Rectal smooth muscle tissue (tissue), 1 donor: ENCODE data around the gene RAPGEFL1.

Experiments
- H3K27ac ChIP-seq: one replicate; pipeline ENCODE4 v1.7.0; 2013; ENCODE audit warnings: low read depth, low read length, inconsistent platforms
- H3K27me3 ChIP-seq: one replicate; pipeline ENCODE4 v1.7.0; 2013; ENCODE audit warnings: low read length; ENCODE audit not compliant: control insufficient read depth, insufficient read depth
- H3K36me3 ChIP-seq: one replicate; pipeline ENCODE4 v1.7.0; 2013; ENCODE audit warnings: low read length; ENCODE audit not compliant: control insufficient read depth, insufficient read depth
- H3K4me1 ChIP-seq: one replicate; pipeline ENCODE4 v1.7.0; 2013; ENCODE audit warnings: low read length; ENCODE audit not compliant: control insufficient read depth, insufficient read depth
- H3K4me3 ChIP-seq: one replicate; pipeline ENCODE4 v1.7.0; 2013; ENCODE audit warnings: low read length
- H3K9ac ChIP-seq: one replicate; pipeline ENCODE4 v1.7.0; 2013; ENCODE audit warnings: low read length

Gene RAPGEFL1

DNA sequence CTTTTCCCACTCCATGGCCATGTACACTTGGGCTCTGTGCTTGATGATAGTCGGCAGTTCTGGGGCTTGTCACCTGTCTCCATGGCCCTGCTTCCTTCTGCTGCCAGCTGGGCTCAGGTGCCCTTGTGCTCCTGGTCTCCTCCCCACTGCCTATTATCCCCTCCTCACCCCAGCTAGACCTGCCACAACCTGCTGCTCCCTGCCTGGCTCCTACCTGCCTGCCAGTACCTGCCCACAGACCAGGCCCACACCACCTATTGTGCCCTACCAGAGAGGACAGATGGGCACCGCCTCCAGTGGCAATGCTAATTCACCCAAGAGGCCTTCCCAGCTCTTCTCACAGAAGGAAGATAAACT, 538 bp upstream of the RAPGEFL1 start:
- H3K9ac ChIP-seq, result no peak overlapping the region
- H3K27ac ChIP-seq, result no peak overlapping the region
- no peaks in the 10 kb centered on the region for H3K27me3 ChIP-seq
- H3K4me1 ChIP-seq, result no peaks in the 10 kb centered on the region
- peaks cover 3% of the 10 kb centered on the region for H3K36me3 ChIP-seq
- no peak overlapping the region for H3K4me3 ChIP-seq

DNA sequence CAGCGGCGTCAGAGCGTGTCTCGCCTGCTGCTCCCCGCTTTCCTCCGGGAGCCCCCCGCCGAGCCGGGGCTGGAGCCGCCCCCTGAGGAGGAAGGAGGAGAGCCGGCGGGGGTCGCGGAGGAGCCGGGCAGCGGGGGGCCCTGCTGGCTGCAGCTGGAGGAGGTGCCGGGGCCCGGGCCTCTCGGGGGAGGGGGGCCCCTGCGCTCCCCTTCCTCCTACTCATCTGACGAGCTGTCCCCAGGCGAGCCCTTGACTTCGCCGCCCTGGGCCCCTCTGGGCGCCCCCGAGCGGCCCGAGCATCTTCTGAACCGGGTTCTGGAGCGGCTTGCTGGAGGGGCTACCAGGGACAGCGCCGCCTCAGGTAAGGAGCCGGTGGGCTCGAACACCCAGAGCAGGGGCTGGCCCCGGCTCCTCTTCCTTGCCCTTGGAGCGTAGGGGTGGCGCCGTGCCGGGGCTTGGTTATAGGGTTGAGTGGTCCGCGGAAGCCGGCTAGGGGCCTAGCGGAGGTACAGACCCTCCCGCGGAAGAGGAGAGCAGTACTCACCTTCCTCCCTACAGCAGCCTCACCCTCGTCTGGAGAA, 841 bp downstream of the RAPGEFL1 start:
- H3K9ac ChIP-seq, result peak overlapping the region; percentile 52
- H3K27ac ChIP-seq, result no peak overlapping the region

DNA sequence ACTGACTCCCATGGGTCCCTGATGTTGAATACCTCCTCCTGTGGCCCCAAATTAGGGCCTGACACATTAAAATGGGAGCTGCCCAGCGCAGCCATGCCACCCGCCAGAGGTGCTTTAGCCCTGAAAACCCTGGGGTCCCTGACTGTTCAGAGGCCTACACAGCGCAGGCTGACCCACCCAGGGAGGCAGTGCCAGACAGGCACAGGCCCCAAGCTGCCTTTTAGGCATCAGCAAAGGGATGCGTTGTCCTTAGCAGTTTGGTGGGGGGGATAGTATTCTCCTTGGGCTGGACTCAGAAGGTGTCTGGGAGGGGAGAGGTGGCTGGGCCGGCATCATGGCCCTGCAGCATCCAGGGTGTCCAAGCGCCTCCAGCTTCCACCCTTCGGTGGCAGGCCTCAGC, 1.4 kb downstream of the RAPGEFL1 start:
- peak overlapping the region; percentile 52 for H3K9ac ChIP-seq

More for the DNA sequence above, 841 bp downstream of the RAPGEFL1 start:
- Histone ChIP-seq H3K4me3 (peak overlapping the region; percentile 62), H3K4me1 (no peaks in the 10 kb centered on the region), H3K27me3 (no peaks in the 10 kb centered on the region), H3K36me3 (no peaks in the 10 kb centered on the region)

DNA sequence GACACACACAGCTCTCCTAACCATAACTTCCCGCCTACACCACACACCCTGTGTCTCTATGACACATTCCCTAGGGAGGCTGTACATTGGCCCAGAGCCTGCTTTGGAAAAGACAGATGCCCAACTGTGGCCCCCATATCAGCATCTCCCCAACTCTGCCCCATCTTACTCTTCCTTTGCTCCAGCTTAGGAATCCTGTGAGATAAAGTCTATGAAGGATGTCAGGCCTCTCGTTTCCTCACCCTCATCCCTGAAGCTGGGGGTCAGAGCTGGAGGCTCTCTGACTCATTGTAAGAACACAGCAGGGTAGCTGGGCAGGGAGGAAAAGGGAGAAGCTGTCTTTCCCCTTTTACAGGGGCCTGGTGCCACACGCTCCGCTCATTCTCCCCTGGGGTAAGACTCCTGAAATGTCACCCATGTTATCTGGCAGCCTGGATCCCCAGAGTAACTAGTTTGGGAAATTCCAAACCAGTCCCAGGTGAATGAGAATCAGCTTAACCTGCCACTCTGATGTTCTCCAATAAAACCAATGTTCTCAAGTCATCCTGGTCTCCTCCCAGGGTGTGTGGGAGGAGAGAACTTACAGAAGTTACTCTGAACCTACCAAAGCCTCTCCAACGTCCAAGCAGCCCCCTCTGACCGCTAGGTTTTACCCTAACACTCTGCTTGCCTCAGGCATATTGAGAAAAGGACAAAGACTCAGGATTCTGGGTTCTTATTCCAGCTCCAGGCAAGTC, 2.8 kb downstream of the RAPGEFL1 start:
- H3K4me3 ChIP-seq, result peak overlapping the region; percentile 17
- peak overlapping the region; percentile 24 for H3K9ac ChIP-seq
- peak overlapping the region; percentile 14 for H3K27ac ChIP-seq
- no peaks in the 10 kb centered on the region for H3K4me1 ChIP-seq
- no peaks in the 10 kb centered on the region for H3K27me3 ChIP-seq
- H3K36me3 ChIP-seq, result no peaks in the 10 kb centered on the region

More for the DNA sequence above, 1.4 kb downstream of the RAPGEFL1 start:
- H3K27me3 ChIP-seq, result no peaks in the 10 kb centered on the region
- H3K27ac ChIP-seq, result no peak overlapping the region
- peak overlapping the region; percentile 62 for H3K4me3 ChIP-seq
- H3K4me1 ChIP-seq, result no peaks in the 10 kb centered on the region
- no peaks in the 10 kb centered on the region for H3K36me3 ChIP-seq

DNA sequence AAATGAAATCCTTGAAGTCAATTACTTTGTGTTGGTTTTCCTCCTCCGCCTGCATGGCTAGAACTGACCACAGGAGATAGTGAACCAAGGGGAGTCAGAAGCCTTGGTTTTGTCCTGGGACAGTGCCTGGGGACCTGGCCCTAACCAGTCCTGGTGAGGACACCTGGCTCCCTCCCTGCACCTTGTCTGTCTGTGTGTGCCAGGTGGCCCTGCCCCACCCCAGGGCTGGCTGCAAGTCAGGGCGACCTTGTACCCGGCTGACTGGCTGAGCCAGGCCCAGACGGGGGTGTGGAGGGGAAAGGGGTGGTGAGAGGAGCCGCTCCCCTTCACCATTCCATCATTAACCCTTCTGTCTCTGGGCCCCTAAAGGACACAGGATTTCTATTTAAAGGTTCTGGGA, 3.4 kb downstream of the RAPGEFL1 start:
- Histone ChIP-seq H3K27ac (peak overlapping the region; percentile 14), H3K9ac (peak overlapping the region; percentile 24), H3K36me3 (no peaks in the 10 kb centered on the region), H3K27me3 (no peaks in the 10 kb centered on the region), H3K4me1 (no peaks in the 10 kb centered on the region), H3K4me3 (no peak overlapping the region)

DNA sequence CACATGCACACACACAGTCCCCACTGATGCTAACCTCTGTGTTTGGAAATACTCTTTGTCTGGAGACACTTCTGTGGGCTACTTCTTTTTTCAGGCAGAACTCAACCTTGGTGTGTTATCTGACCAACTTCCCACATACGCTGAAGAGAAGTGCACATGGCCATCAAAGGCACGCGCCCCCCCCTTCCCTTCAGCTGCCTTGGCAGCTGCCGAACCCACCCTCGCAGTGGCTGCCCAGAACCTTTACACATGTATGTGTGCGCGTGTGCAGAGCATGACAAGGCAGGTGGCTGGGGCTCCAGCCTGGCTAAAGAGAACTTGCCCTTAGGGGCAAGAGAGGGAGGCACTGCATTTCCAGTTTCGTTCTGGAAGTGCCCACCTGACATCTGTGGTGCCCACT, 3.9 kb downstream of the RAPGEFL1 start:
- H3K36me3 ChIP-seq, result no peaks in the 10 kb centered on the region
- no peaks in the 10 kb centered on the region for H3K27me3 ChIP-seq
- H3K4me1 ChIP-seq, result no peaks in the 10 kb centered on the region
- H3K27ac ChIP-seq, result no peak overlapping the region
- no peak overlapping the region for H3K9ac ChIP-seq
- H3K4me3 ChIP-seq, result no peak overlapping the region

DNA sequence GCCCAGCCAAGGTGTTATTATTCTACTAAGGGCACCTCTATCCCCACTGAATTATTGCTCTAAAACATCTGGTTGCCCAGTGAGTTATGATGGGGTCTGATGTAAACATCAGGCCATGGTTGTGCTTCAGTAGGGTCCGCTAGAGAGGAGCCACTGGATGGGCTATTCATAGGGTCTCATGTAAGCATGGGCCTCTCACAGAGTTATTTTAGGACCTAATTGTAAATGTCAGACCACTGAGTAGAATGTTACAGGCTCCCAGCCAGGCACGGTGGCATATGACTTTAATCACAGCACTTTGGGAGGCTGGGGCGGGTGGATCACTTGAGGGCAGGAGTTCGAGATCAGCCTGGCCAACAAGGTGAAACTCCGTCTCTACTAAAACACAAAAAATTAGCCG, 5.3 kb downstream of the RAPGEFL1 start:
- H3K27ac ChIP-seq, result no peak overlapping the region

DNA sequence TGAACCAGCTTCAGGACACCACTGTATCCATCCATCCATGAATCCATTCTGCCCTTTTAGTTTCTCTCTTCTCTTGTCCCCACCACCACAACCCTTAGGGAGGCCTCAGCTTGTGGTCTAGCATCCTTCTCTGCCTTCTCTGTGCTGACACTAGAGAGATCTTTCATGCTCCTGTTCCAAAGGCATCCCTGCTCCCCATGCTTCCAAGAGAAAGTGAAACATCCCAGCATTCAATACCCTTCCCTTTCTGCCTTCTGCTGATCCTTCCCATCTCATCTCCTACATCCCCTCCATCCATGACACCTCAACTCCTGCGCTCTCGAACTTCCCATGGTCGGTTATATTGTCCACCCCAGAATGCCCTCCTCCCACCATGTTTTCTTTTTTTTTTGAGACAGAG, 10.0 kb downstream of the RAPGEFL1 start:
- Histone ChIP-seq H3K4me3 (no peak overlapping the region), H3K27me3 (no peaks in the 10 kb centered on the region), H3K9ac (no peak overlapping the region), H3K27ac (no peak overlapping the region), H3K4me1 (no peaks in the 10 kb centered on the region), H3K36me3 (no peaks in the 10 kb centered on the region)

More for the DNA sequence above, 5.3 kb downstream of the RAPGEFL1 start:
- Histone ChIP-seq H3K9ac (no peak overlapping the region), H3K4me3 (no peak overlapping the region), H3K36me3 (no peaks in the 10 kb centered on the region), H3K27me3 (no peaks in the 10 kb centered on the region), H3K4me1 (no peaks in the 10 kb centered on the region)

DNA sequence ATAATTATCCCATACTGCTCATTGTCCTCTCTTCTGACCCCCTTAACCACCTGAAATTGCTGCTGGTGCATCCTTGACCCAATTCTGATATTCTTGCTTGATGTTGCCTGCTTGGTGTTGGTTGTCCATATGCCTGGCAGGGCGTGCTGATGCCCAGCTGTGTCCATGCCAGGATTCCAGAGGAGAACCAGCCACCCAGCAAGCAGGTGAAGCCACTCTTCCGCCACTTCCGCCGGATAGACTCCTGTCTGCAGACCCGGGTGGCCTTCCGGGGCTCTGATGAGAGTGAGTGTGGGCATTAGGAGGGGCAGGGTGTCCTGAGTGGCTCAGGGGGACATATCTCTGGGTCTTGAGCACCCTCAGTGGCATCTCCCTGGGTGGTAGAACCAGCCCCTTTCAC, 11.4 kb downstream of the RAPGEFL1 start:
- H3K36me3 ChIP-seq, result peaks cover 7% of the 10 kb centered on the region
- H3K27me3 ChIP-seq, result no peaks in the 10 kb centered on the region
- no peaks in the 10 kb centered on the region for H3K4me1 ChIP-seq
- no peak overlapping the region for H3K9ac ChIP-seq
- H3K27ac ChIP-seq, result no peak overlapping the region
- no peak overlapping the region for H3K4me3 ChIP-seq

DNA sequence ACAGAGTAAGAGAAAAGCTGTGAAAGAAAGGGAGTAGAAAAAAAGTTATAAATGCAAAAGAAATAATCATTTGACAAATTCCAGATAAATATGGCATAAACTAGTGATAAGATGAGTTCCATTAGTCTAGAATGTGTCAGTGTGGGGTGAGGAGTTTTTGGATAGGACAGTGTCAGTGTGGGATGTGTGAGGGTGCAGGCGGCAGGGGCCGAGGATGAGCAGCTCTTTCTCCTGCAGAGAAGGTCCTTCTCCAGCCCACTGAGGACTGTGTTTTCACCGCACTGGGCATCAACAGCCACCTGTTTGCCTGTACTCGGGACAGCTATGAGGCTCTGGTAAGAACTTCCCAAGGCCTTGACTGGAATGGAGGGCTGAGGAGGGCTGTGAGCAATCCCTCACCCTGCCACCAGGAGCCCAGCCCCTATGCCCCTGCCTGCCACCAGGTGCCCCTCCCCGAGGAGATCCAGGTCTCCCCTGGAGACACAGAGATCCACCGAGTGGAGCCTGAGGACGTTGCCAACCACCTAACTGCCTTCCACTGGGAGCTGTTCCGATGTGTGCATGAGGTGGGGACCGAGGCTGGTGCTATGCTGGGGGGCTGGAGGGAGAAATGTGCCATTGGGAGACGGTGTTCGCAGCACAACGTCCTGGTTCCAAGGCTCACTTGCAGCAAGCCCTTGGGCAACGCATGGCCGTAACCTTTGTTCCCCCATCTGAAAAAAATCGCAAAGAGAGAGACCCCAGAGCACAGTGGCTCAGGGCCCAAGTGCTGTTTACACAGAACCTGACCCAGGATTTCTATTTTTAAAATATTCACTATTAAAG, 13.1 kb downstream of the RAPGEFL1 start:
- Histone ChIP-seq H3K4me1 (no peaks in the 10 kb centered on the region), H3K36me3 (peaks cover 7% of the 10 kb centered on the region), H3K27ac (no peak overlapping the region), H3K9ac (no peak overlapping the region), H3K4me3 (peak overlapping the region; percentile 42), H3K27me3 (no peaks in the 10 kb centered on the region)

DNA sequence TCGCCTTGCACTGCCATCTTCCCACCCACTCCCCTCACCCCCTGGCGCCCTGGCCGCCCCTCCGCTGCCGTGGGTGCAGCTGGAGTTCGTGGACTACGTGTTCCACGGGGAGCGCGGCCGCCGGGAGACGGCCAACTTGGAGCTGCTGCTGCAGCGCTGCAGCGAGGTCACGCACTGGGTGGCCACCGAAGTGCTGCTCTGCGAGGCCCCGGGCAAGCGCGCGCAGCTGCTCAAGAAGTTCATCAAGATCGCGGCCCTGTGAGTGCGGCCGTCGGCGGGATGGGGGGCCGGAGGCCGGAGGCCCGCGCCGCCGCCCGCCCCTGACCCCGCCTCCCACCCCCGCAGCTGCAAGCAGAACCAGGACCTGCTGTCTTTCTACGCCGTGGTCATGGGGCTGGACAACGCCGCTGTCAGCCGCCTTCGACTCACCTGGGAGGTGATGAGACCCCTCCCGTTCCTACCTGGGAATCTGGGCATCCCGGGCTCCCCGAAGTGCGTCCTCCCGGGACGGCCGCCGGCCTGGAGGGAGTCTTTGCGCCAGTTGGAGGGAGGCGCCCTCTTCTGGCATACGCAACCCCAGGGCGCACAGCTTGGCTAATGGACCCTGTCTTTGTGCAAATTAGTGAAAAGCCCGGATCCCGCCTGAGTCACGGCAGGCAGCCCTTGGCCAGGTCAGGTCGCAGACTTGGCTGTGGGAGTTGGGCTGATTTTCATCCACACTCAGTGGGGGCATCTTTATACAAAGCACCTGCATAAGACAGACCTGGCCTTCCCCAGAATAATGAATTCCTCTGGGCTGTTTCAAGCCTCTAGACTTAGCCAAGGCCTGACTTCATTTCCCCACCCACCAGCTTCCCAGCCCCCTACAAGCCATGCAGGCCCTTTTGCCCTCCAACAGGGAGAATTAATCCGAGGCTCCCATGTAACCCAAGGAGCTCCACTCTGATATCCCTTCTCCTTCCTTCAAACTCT, 14.3 kb downstream of the RAPGEFL1 start:
- H3K4me3 ChIP-seq, result peak overlapping the region; percentile 74
- no peak overlapping the region for H3K9ac ChIP-seq
- H3K4me1 ChIP-seq, result no peaks in the 10 kb centered on the region
- H3K36me3 ChIP-seq, result peaks cover 7% of the 10 kb centered on the region
- H3K27me3 ChIP-seq, result no peaks in the 10 kb centered on the region
- H3K27ac ChIP-seq, result peak overlapping the region; percentile 24

DNA sequence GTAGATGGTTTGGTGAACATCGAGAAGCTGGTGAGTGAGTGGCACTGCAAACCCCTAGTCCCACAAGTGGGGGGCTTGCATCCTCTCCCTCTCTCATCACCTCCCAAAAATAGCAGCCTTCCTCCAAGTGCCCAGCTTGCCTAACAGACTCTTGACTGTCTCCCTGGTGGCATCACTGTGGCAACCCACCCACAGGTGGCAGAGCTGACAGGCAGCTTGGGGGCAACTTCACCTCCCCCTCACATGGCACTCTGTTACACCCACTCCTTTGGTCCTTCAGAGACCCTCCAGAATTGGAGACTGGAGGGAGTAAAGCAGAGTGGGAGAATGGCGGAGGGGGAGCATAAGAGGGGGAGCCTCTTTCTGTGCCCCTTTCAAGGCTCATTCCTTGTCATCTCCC, 15.7 kb downstream of the RAPGEFL1 start:
- Histone ChIP-seq H3K36me3 (peaks cover 7% of the 10 kb centered on the region), H3K9ac (no peak overlapping the region), H3K27me3 (no peaks in the 10 kb centered on the region), H3K27ac (no peak overlapping the region), H3K4me3 (no peak overlapping the region), H3K4me1 (no peaks in the 10 kb centered on the region)
